HEK293 (cell line): Measurements from ENCODE around the gene RGL2.

Experiments used
- TCF7L2 ChIP-seq: IDR thresholded peaks from 2 replicates; pipeline ENCODE4 v1.6.1; 2011; ENCODE audit warnings: low read depth, mild to moderate bottlenecking, inconsistent platforms, low read length, moderate library complexity, borderline replicate concordance
- TRIM28 ChIP-seq: IDR thresholded peaks from 2 replicates; pipeline ENCODE4 v1.6.1; 2011; ENCODE audit warnings: low read length, control low read depth, borderline replicate concordance
- YY1 ChIP-seq: fragments of 450-650 bp; formaldehyde crosslinking; IDR thresholded peaks from 2 replicates; pipeline ENCODE4 v1.5.1; 2018; ENCODE audit warnings: missing biosample characterization, missing genetic modification characterization
- ZFP41 ChIP-seq: fragments of 450-650 bp; formaldehyde crosslinking; IDR thresholded peaks from 2 replicates; pipeline ENCODE4 v1.5.1; 2016; ENCODE audit warnings: missing biosample characterization, missing genetic modification characterization, borderline replicate concordance
- ZNF2 ChIP-seq: fragments of 450-650 bp; formaldehyde crosslinking; IDR thresholded peaks from 2 replicates; pipeline ENCODE4 v1.5.1; 2016; ENCODE audit warnings: missing biosample characterization, missing genetic modification characterization
- ZNF223 ChIP-seq: fragments of 450-650 bp; formaldehyde crosslinking; IDR thresholded peaks from 2 replicates; pipeline ENCODE4 v1.5.1; 2016; ENCODE audit warnings: missing biosample characterization, missing genetic modification characterization
- ZNF23 ChIP-seq: fragments of 450-650 bp; formaldehyde crosslinking; IDR thresholded peaks from 2 replicates; pipeline ENCODE4 v1.5.1; 2016; ENCODE audit warnings: missing biosample characterization, missing genetic modification characterization, borderline replicate concordance
- ZNF426 ChIP-seq: fragments of 450-650 bp; formaldehyde crosslinking; IDR thresholded peaks from 2 replicates; pipeline ENCODE4 v1.5.1; 2017; ENCODE audit warnings: missing biosample characterization, missing genetic modification characterization, mild to moderate bottlenecking, inconsistent platforms, moderate library complexity
- ZNF660 ChIP-seq: fragments of 450-650 bp; IDR thresholded peaks from 2 replicates; pipeline ENCODE4 v1.5.1; 2018; ENCODE audit warnings: missing biosample characterization, mild to moderate bottlenecking, missing genetic modification characterization
- ZNF76 ChIP-seq: fragments of 450-650 bp; formaldehyde crosslinking; IDR thresholded peaks from 2 replicates; pipeline ENCODE4; 2016; ENCODE audit warnings: low read depth, missing biosample characterization, missing genetic modification characterization, borderline replicate concordance
- ZNF785 ChIP-seq: fragments of 450-650 bp; formaldehyde crosslinking; IDR thresholded peaks from 2 replicates; pipeline ENCODE4 v1.5.1; 2016; ENCODE audit warnings: missing biosample characterization, missing genetic modification characterization
- TF ChIP-seq, protein P1 (sequence below): fragments of 450-650 bp; formaldehyde crosslinking; IDR thresholded peaks from 2 replicates; pipeline ENCODE4 v1.5.1; 2016; ENCODE audit warnings: missing biosample characterization, missing genetic modification characterization, borderline replicate concordance
- TF ChIP-seq, protein P2 (sequence below): fragments of 450-650 bp; formaldehyde crosslinking; IDR thresholded peaks from 2 replicates; pipeline ENCODE4 v1.5.1; 2016; ENCODE audit warnings: missing biosample characterization, missing genetic modification characterization

DNA sequence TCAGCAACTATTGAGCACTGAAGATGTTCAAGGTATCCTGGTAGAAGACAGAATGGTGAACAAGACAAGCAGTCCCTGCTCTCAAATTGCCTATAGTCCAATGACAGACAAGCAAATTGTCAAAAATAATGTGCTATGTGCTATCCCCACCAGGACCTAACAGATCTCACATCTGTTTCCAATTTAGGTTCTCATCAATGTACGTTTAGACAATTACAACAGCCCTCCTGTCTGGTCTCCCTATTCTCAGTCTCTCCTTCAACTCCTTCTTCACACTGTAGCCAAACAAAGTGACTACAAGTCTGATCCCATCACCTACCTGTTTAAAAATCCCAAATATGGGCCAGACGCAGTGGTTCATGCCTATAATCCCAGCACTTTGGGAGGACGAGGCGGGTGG lies 7.6 kb upstream of the RGL2 start:
- TF ChIP-seq, protein P1, sequence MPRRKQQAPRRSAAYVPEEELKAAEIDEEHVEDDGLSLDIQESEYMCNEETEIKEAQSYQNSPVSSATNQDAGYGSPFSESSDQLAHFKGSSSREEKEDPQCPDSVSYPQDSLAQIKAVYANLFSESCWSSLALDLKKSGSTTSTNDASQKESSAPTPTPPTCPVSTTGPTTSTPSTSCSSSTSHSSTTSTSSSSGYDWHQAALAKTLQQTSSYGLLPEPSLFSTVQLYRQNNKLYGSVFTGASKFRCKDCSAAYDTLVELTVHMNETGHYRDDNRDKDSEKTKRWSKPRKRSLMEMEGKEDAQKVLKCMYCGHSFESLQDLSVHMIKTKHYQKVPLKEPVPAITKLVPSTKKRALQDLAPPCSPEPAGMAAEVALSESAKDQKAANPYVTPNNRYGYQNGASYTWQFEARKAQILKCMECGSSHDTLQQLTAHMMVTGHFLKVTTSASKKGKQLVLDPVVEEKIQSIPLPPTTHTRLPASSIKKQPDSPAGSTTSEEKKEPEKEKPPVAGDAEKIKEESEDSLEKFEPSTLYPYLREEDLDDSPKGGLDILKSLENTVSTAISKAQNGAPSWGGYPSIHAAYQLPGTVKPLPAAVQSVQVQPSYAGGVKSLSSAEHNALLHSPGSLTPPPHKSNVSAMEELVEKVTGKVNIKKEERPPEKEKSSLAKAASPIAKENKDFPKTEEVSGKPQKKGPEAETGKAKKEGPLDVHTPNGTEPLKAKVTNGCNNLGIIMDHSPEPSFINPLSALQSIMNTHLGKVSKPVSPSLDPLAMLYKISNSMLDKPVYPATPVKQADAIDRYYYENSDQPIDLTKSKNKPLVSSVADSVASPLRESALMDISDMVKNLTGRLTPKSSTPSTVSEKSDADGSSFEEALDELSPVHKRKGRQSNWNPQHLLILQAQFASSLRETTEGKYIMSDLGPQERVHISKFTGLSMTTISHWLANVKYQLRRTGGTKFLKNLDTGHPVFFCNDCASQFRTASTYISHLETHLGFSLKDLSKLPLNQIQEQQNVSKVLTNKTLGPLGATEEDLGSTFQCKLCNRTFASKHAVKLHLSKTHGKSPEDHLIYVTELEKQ (tag by site-specific recombination), result no peak
- TF ChIP-seq, protein P2, sequence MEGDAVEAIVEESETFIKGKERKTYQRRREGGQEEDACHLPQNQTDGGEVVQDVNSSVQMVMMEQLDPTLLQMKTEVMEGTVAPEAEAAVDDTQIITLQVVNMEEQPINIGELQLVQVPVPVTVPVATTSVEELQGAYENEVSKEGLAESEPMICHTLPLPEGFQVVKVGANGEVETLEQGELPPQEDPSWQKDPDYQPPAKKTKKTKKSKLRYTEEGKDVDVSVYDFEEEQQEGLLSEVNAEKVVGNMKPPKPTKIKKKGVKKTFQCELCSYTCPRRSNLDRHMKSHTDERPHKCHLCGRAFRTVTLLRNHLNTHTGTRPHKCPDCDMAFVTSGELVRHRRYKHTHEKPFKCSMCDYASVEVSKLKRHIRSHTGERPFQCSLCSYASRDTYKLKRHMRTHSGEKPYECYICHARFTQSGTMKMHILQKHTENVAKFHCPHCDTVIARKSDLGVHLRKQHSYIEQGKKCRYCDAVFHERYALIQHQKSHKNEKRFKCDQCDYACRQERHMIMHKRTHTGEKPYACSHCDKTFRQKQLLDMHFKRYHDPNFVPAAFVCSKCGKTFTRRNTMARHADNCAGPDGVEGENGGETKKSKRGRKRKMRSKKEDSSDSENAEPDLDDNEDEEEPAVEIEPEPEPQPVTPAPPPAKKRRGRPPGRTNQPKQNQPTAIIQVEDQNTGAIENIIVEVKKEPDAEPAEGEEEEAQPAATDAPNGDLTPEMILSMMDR, result no peak
- TF ChIP-seq ZNF426 (tag by site-specific recombination) (no peak), TRIM28 (no peak), ZFP41 (tag by site-specific recombination) (no peak), ZNF2 (no peak), ZNF223 (no peak), ZNF660 (tag by site-specific recombination) (no peak), YY1 (tag by site-specific recombination) (no peak), TCF7L2 (no peak), ZNF23 (tag by site-specific recombination) (no peak), ZNF785 (tag by site-specific recombination) (no peak), ZNF76 (tag by site-specific recombination) (no peak)
